ENCODE data around the gene EHD4.

EHD4 gene

DNA sequence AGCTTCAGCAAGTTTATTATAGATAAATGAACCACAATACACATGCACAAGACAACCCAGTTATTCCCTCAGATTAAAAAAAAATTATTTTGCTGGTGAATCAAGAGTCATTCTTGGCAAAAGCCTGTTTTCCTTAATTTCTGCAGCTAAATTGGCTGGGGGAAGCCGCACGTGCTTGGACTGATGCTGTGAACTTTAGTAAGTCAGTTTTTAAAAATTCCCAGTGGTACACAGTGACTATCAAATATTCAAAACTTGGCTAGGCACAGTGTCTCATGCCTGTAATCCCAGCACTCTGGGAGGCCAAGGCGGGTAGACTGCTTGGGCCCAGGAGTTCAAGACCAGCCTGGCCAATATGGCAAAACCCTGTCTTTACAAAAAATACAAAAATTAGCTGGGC lies 23.9 kb downstream of the EHD4 start:
- no peaks in the 10 kb centered on the region for H3K9me3 ChIP-seq (ENCODE audit: control insufficient read depth, insufficient read depth, low read length)
- no peak overlapping the region for H3K4me3 ChIP-seq (ENCODE audit: low read depth, low read length)
- peaks cover 12% of the 10 kb centered on the region for H3K36me3 ChIP-seq (ENCODE audit: control insufficient read depth, insufficient read depth, low read length)
- H3K4me1 ChIP-seq (ENCODE audit: control insufficient read depth, insufficient read depth, low read length), result no peaks in the 10 kb centered on the region
- no peak overlapping the region for H3K9ac ChIP-seq (ENCODE audit: low read depth, low read length)
- no peaks in the 10 kb centered on the region for H3K27me3 ChIP-seq (ENCODE audit: control insufficient read depth, insufficient read depth, low read length)

DNA sequence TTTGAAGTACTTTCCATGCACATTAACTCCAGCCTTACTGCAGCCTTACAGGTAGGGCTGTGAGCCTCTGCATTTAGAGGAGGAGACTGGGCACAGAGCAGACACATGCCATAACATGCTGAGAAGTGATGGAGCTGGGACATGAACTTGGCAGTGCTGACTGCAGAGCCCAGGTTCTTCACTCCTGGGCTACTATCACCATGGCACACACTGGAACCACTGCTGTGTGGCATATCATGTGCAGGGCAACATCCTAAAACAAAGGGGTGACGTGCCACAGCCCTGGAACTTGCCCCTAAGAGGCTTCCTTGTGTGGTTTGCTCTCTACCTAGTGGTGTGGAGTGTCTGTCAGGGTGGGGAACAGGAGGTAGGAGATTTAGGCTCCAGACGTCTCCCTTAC lies 25.4 kb downstream of the EHD4 start:
- Histone ChIP-seq H3K4me1 (ENCODE audit: control insufficient read depth, insufficient read depth, low read length) (no peaks in the 10 kb centered on the region), H3K9ac (ENCODE audit: low read depth, low read length) (no peak overlapping the region), H3K4me3 (ENCODE audit: low read depth, low read length) (no peak overlapping the region), H3K27me3 (ENCODE audit: control insufficient read depth, insufficient read depth, low read length) (no peaks in the 10 kb centered on the region), H3K36me3 (ENCODE audit: control insufficient read depth, insufficient read depth, low read length) (peaks cover 2% of the 10 kb centered on the region), H3K9me3 (ENCODE audit: control insufficient read depth, insufficient read depth, low read length) (no peaks in the 10 kb centered on the region)

- Histone ChIP-seq H3K4me3 (ENCODE audit: low read depth, low read length) (no peak overlapping the region), H3K36me3 (ENCODE audit: control insufficient read depth, insufficient read depth, low read length) (peaks cover under 1% of the 10 kb centered on the region), H3K9me3 (ENCODE audit: control insufficient read depth, insufficient read depth, low read length) (no peaks in the 10 kb centered on the region), H3K27me3 (ENCODE audit: control insufficient read depth, insufficient read depth, low read length) (no peaks in the 10 kb centered on the region), H3K9ac (ENCODE audit: low read depth, low read length) (no peak overlapping the region), H3K4me1 (ENCODE audit: control insufficient read depth, insufficient read depth, low read length) (no peaks in the 10 kb centered on the region)
Measured at GRCh38 chr15:41945731-41946130, 26.6 kb downstream of the EHD4 start.

- H3K36me3 ChIP-seq (ENCODE audit: control insufficient read depth, insufficient read depth, low read length), result peaks cover 3% of the 10 kb centered on the region
- no peaks in the 10 kb centered on the region for H3K27me3 ChIP-seq (ENCODE audit: control insufficient read depth, insufficient read depth, low read length)
- H3K9ac ChIP-seq (ENCODE audit: low read depth, low read length), result no peak overlapping the region
- H3K4me3 ChIP-seq (ENCODE audit: low read depth, low read length), result no peak overlapping the region
- H3K4me1 ChIP-seq (ENCODE audit: control insufficient read depth, insufficient read depth, low read length), result no peaks in the 10 kb centered on the region
- no peaks in the 10 kb centered on the region for H3K9me3 ChIP-seq (ENCODE audit: control insufficient read depth, insufficient read depth, low read length)
Measured at GRCh38 chr15:41945221-41945620, 27.1 kb downstream of the EHD4 start.

DNA sequence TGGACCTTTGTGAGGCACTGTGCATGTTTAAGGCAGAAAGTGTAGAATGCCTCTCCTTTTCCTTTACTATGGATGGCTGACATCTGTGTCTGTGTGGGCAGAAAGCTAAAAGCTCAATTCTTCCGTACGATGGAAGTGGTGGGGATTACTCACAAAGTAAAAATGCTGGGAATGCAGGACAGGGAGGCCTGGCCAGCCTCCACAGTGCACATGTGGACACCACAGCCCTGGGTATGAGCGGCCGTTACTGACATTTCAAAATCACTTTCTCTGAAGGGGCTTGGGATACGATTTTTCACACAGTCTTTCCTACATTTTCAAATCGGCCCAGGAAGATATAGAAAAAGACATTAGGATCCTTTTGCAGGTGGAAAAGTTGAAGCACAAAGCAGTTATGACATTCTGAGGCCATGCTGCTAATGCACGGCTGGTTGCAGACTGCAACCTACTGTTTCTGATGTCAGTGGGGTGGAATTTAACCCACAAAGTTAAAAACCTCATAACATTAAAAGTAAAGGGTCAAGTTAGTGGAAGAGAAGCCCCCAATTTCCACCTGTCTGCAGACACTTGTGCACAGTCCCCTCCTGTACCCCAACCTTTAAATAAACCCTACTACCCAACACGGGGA lies 27.9 kb downstream of the EHD4 start:
- Histone ChIP-seq H3K27me3 (ENCODE audit: control insufficient read depth, insufficient read depth, low read length) (no peaks in the 10 kb centered on the region), H3K9ac (ENCODE audit: low read depth, low read length) (no peak overlapping the region), H3K9me3 (ENCODE audit: control insufficient read depth, insufficient read depth, low read length) (no peaks in the 10 kb centered on the region), H3K36me3 (ENCODE audit: control insufficient read depth, insufficient read depth, low read length) (peaks cover 3% of the 10 kb centered on the region), H3K4me1 (ENCODE audit: control insufficient read depth, insufficient read depth, low read length) (no peaks in the 10 kb centered on the region), H3K4me3 (ENCODE audit: low read depth, low read length) (no peak overlapping the region)

GRCh38 chr15:41943543-41944312 lies 28.6 kb downstream of the EHD4 start:
- Histone ChIP-seq H3K27me3 (ENCODE audit: control insufficient read depth, insufficient read depth, low read length) (no peaks in the 10 kb centered on the region), H3K4me3 (ENCODE audit: low read depth, low read length) (no peak overlapping the region), H3K36me3 (ENCODE audit: control insufficient read depth, insufficient read depth, low read length) (peaks cover 3% of the 10 kb centered on the region), H3K9ac (ENCODE audit: low read depth, low read length) (no peak overlapping the region), H3K9me3 (ENCODE audit: control insufficient read depth, insufficient read depth, low read length) (no peaks in the 10 kb centered on the region), H3K4me1 (ENCODE audit: control insufficient read depth, insufficient read depth, low read length) (no peaks in the 10 kb centered on the region)

DNA sequence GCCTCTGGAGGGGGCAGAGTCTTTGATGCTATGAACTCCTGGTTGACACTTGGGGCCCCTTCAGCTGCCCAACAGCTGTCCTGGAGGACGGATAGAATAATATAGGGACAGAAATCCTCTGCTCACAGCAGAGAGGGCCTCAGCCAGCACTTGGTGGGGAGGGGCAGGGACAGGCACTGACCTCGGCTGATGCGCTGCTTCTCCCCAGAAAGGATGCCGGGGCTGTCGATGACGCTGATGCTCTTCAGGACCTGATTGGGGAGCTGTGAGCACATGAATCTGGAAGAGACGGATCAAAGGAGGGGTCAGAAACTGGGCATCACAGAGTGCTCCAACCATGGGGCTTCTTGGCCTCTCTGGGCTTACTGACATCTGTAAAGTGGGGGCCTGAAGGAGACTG lies 29.5 kb downstream of the EHD4 start:
- no peak overlapping the region for H3K9ac ChIP-seq (ENCODE audit: low read depth, low read length)
- no peak overlapping the region for H3K4me3 ChIP-seq (ENCODE audit: low read depth, low read length)
- H3K9me3 ChIP-seq (ENCODE audit: control insufficient read depth, insufficient read depth, low read length), result no peaks in the 10 kb centered on the region
- H3K27me3 ChIP-seq (ENCODE audit: control insufficient read depth, insufficient read depth, low read length), result no peaks in the 10 kb centered on the region
- H3K36me3 ChIP-seq (ENCODE audit: control insufficient read depth, insufficient read depth, low read length), result peaks cover 3% of the 10 kb centered on the region
- H3K4me1 ChIP-seq (ENCODE audit: control insufficient read depth, insufficient read depth, low read length), result no peaks in the 10 kb centered on the region

DNA sequence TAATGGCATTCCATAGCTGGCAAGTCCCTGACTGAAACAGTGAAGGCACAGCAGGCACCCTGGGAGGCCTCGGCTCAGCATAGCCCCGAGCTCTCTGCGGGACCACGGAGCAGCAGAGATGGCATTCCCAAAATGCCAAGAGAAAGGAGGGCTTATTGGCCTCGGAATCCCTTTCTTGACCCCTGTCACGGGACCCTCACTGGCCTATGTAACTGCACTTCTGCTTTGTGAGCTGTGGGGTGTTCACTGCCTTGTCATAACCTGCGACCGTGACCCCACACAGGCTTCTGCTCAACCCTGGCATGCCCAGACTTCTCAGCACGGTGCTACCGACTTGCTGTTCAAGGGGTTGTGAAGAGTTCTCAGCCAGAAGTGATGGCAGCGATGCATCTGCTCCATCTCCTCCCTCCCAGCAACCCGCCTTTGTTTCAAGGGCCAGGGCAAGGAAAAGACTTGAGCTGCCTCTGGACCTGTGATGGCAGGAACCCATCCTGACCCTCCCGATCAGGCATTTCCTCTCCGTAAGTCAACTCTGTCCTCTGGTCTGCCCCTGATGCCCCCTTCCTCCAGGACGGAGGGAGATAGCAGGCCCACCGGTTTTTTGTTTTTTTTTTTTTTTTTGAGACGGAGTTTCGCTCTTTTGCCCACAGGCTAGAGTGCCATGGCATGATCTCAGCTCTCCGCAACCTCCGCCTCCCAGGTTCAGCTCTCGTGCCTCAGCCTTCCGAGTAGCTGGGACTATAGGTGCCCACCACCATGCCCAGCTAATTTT lies 30.5 kb downstream of the EHD4 start:
- H3K4me3 ChIP-seq (ENCODE audit: low read depth, low read length), result no peak overlapping the region
- H3K36me3 ChIP-seq (ENCODE audit: control insufficient read depth, insufficient read depth, low read length), result peaks cover 3% of the 10 kb centered on the region
- no peaks in the 10 kb centered on the region for H3K27me3 ChIP-seq (ENCODE audit: control insufficient read depth, insufficient read depth, low read length)
- H3K4me1 ChIP-seq (ENCODE audit: control insufficient read depth, insufficient read depth, low read length), result no peaks in the 10 kb centered on the region
- H3K9me3 ChIP-seq (ENCODE audit: control insufficient read depth, insufficient read depth, low read length), result no peaks in the 10 kb centered on the region
- H3K9ac ChIP-seq (ENCODE audit: low read depth, low read length), result no peak overlapping the region

DNA sequence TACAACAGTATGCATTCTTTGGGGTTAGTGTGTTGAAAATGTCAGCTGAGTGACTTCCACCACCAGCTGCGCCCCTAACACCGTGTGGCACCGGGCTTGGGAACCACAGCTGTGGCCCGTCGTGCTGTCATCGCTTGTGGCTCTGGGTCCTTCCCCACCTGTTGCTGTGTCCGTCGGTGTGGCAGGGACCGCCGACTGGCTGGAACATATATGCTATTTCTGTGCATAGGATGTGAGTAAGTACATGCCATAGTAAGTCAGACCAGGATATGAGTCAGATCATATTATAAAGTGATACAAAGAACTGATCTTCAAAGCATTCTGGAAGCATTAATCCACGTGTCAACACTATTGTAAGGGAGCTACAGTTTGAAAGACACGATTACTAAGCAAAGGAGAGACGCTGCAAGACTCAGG lies 31.9 kb downstream of the EHD4 start:
- Histone ChIP-seq H3K9me3 (ENCODE audit: control insufficient read depth, insufficient read depth, low read length) (no peaks in the 10 kb centered on the region), H3K27me3 (ENCODE audit: control insufficient read depth, insufficient read depth, low read length) (no peaks in the 10 kb centered on the region), H3K9ac (ENCODE audit: low read depth, low read length) (no peak overlapping the region), H3K36me3 (ENCODE audit: control insufficient read depth, insufficient read depth, low read length) (peaks cover 3% of the 10 kb centered on the region), H3K4me3 (ENCODE audit: low read depth, low read length) (no peak overlapping the region), H3K4me1 (ENCODE audit: control insufficient read depth, insufficient read depth, low read length) (no peaks in the 10 kb centered on the region)

GRCh38 chr15:41939986-41940385 lies 32.4 kb downstream of the EHD4 start:
- peaks cover 3% of the 10 kb centered on the region for H3K36me3 ChIP-seq (ENCODE audit: control insufficient read depth, insufficient read depth, low read length)
- H3K9ac ChIP-seq (ENCODE audit: low read depth, low read length), result no peak overlapping the region
- H3K4me1 ChIP-seq (ENCODE audit: control insufficient read depth, insufficient read depth, low read length), result peaks cover 2% of the 10 kb centered on the region

DNA sequence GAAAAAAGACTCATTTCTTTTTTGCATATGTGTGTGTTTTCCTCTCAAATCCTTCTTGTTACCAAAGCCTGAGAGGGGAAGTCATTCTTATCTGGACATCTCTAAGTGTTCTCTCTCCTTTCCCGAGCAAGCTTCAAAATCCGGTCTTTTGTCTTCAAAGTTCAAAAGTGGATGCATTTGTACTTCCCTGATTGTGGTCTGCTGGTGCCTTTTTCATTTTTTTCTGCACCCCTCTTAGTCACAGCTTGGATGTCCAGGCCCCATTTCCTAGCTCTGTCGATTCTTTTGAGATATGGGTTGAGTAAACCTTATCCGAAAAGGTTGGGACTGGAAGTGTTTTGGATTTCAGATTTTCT lies 34.8 kb downstream of the EHD4 start:
- H3K4me1 ChIP-seq (ENCODE audit: control insufficient read depth, insufficient read depth, low read length), result peaks cover 13% of the 10 kb centered on the region

More at GRCh38 chr15:41939986-41940385, 32.4 kb downstream of the EHD4 start:
- H3K27me3 ChIP-seq (ENCODE audit: control insufficient read depth, insufficient read depth, low read length), result no peaks in the 10 kb centered on the region
- no peaks in the 10 kb centered on the region for H3K9me3 ChIP-seq (ENCODE audit: control insufficient read depth, insufficient read depth, low read length)
- no peak overlapping the region for H3K4me3 ChIP-seq (ENCODE audit: low read depth, low read length)

More for the DNA sequence above, 34.8 kb downstream of the EHD4 start:
- H3K4me3 ChIP-seq (ENCODE audit: low read depth, low read length), result no peak overlapping the region
- H3K27me3 ChIP-seq (ENCODE audit: control insufficient read depth, insufficient read depth, low read length), result no peaks in the 10 kb centered on the region
- H3K9me3 ChIP-seq (ENCODE audit: control insufficient read depth, insufficient read depth, low read length), result no peaks in the 10 kb centered on the region
- no peak overlapping the region for H3K9ac ChIP-seq (ENCODE audit: low read depth, low read length)
- peaks cover 5% of the 10 kb centered on the region for H3K36me3 ChIP-seq (ENCODE audit: control insufficient read depth, insufficient read depth, low read length)
